Endothelial cell of umbilical vein (primary cell): ENCODE measurements around the gene OR1J1. TPM values are rescaled to one million over a fixed set of nuclear protein-coding genes. Genes with fewer than 3 reads are reported as not detected.

Experiments
- BruUV-seq: library from RNA; stranded (reverse); fragments of 400-500 nt; replicated peaks from 2 replicates; lab custom pipeline; 2021; lab: Mats Ljungman, UMichigan
- CTCF ChIA-PET: fragments of 300-600, 350-600 bp; sonication (Branson Sonifier 250); formaldehyde crosslinking; loops from one replicate; lab custom pipeline; 2021; ENCODE audit warnings: antibody characterized with exemption, inconsistent platforms; lab: Charles Lee
- POLR2A ChIA-PET: fragments of 300-600, 350-600 bp; sonication (Branson Sonifier 250); formaldehyde crosslinking; loops from one replicate; lab custom pipeline; 2021; ENCODE audit warnings: antibody characterized with exemption, inconsistent platforms; lab: Charles Lee
- DNase-seq: peaks from one replicate; pipeline ENCODE4 v3.0.0-alpha.2; 2011; ENCODE audit warnings: low read depth, low spot score
- FAIRE-seq: peaks from 2 replicates; lab custom pipeline; 2011; peaks lifted over from hg19 to GRCh38; lab: Jason Lieb, UNC
- H2AFZ ChIP-seq: 2 replicates; pipeline ENCODE4 v1.6.0; 2012; ENCODE audit warnings: low read depth, low read length, control low read depth, inconsistent platforms
- H3K27ac ChIP-seq: 2 replicates; pipeline ENCODE4 v1.5.1; 2011; ENCODE audit warnings: low read depth, mild to moderate bottlenecking, control low read depth, low read length, moderate library complexity; ENCODE audit not compliant: insufficient read depth
- H3K27me3 ChIP-seq, 2 experiments: 2 replicates each; pipeline versions ENCODE4 v1.6.0 to v1.6.1; 2011; ENCODE audit warnings: low read length in 2 of 2, mixed read lengths in 1 of 2; ENCODE audit not compliant: control insufficient read depth in 2 of 2, insufficient read depth in 2 of 2
- H3K36me3 ChIP-seq, 2 experiments: 2 replicates in 1 of 2; 3 replicates in 1 of 2; pipeline ENCODE4 v1.5.1; 2011; ENCODE audit warnings: low read length in 2 of 2, mild to moderate bottlenecking in 1 of 2, moderate library complexity in 1 of 2; ENCODE audit not compliant: control insufficient read depth in 2 of 2, insufficient read depth in 2 of 2; ENCODE audit errors: extremely low read depth in 1 of 2
- H3K4me1 ChIP-seq: 3 replicates; pipeline ENCODE4 v1.5.1; 2011; ENCODE audit warnings: mild to moderate bottlenecking, low read length; ENCODE audit not compliant: control insufficient read depth, insufficient read depth; ENCODE audit errors: extremely low read depth
- H3K4me2 ChIP-seq: 2 replicates; pipeline ENCODE4 v1.6.1; 2011; ENCODE audit warnings: low read length, control low read depth, mixed read lengths; ENCODE audit not compliant: insufficient read depth
- H3K4me3 ChIP-seq, 3 experiments: fragments of 200-600 bp in 1 of 3; sonication (generic), shearing (Covaris generic) in 1 of 3; replicated peaks in 1 of 3; 2 replicates each; pipeline ENCODE4 v1.5.1; 2011 to 2016; ENCODE audit warnings: control low read depth in 3 of 3, low read length in 3 of 3, mild to moderate bottlenecking in 2 of 3, inconsistent platforms in 1 of 3, low read depth in 1 of 3, moderate library complexity in 1 of 3; ENCODE audit not compliant: insufficient read depth in 1 of 3
- H3K79me2 ChIP-seq: 2 replicates; pipeline ENCODE4 v1.6.0; 2012; ENCODE audit warnings: low read length, inconsistent platforms; ENCODE audit not compliant: control insufficient read depth, insufficient read depth
- H3K9ac ChIP-seq: replicated peaks from 2 replicates; pipeline ENCODE3; 2011; ENCODE audit warnings: low read length, control low read depth; ENCODE audit not compliant: insufficient read depth; ENCODE audit errors: extremely low read depth
- H3K9me1 ChIP-seq: replicated peaks from 3 replicates; pipeline ENCODE4 v1.6.0; 2011; ENCODE audit warnings: mild to moderate bottlenecking, low read length; ENCODE audit not compliant: control insufficient read depth, insufficient read depth; ENCODE audit errors: extremely low read depth
- H3K9me3 ChIP-seq: replicated peaks from 2 replicates; pipeline ENCODE4 v1.5.1; 2012; ENCODE audit warnings: low read length, inconsistent platforms; ENCODE audit not compliant: control insufficient read depth, insufficient read depth
- H4K20me1 ChIP-seq: replicated peaks from 2 replicates; pipeline ENCODE3; 2011; ENCODE audit warnings: mild to moderate bottlenecking, low read length; ENCODE audit not compliant: control insufficient read depth, insufficient read depth; ENCODE audit errors: extremely low read depth
- EZH2 ChIP-seq: IDR thresholded peaks from 2 replicates; pipeline ENCODE4 v1.6.1; 2012; ENCODE audit warnings: borderline replicate concordance, low read depth, mild to moderate bottlenecking, moderate library complexity, low read length, inconsistent platforms; ENCODE audit not compliant: severe bottlenecking
- FOS ChIP-seq: IDR thresholded peaks from 2 replicates; pipeline ENCODE4 v1.6.1; 2011; ENCODE audit warnings: mild to moderate bottlenecking, low read length, moderate library complexity, borderline replicate concordance; ENCODE audit not compliant: insufficient read depth
- GATA2 ChIP-seq: IDR thresholded peaks from 2 replicates; pipeline ENCODE4 v1.7.0; 2011; ENCODE audit warnings: low read depth, mild to moderate bottlenecking, moderate library complexity, mixed read lengths, low read length; ENCODE audit not compliant: insufficient read length, insufficient read depth
- JUN ChIP-seq: IDR thresholded peaks from 2 replicates; pipeline ENCODE4 v1.6.1; 2011; ENCODE audit warnings: borderline replicate concordance, low read depth; ENCODE audit not compliant: insufficient read length, insufficient read depth
- MAX ChIP-seq: IDR thresholded peaks from 2 replicates; pipeline ENCODE4 v1.6.1; 2011; ENCODE audit not compliant: insufficient read depth, insufficient read length
- MYC ChIP-seq: IDR thresholded peaks from one replicate; pipeline ENCODE4 v1.6.1; 2011; ENCODE audit warnings: mild to moderate bottlenecking, low read depth, low read length
- POLR2A ChIP-seq: IDR thresholded peaks from 2 replicates; pipeline ENCODE4 v1.6.1; 2012; ENCODE audit warnings: low read depth, mild to moderate bottlenecking, control low read depth, low read length
- POLR2AphosphoS5 ChIP-seq: IDR thresholded peaks from 2 replicates; pipeline ENCODE4 v1.6.1; 2012; ENCODE audit warnings: low read depth, mild to moderate bottlenecking, control low read depth, low read length, moderate library complexity; ENCODE audit not compliant: insufficient read depth
- dilution Hi-C: fragments of 300-500 bp; cut with MboI; formaldehyde crosslinking; loops from one replicate; pipeline ENCODE4 v1.15.0; 2019; ENCODE audit warnings: low sequenced_read_pairs; ENCODE audit not compliant: extremely low pct_ligation_motif_present
- intact Hi-C: fragments of 100-400 bp; cut with micrococcal nuclease; formaldehyde crosslinking; loops from one replicate; pipeline ENCODE4 v1.10.0; 2022
- polyA plus RNA-seq, 4 experiments: library from polyadenylated mRNA; depleted of rRNA in 3 of 4; stranded (reverse) in 3 of 4; unstranded in 1 of 4; fragments of >200 nt; gene quantifications; 2 replicates each; pipeline versions ENCODE4 v1.2.1 to v1.2.3, GENCODE V29; 2011 to 2012; ENCODE audit warnings: missing spikeins in 1 of 4
- total RNA-seq: library from RNA; stranded (reverse); gene quantifications from 2 replicates; pipeline ENCODE4 v1.2.3, GENCODE V29; 2021
- TF ChIP-seq, protein P1 (sequence below), 2 donors: IDR thresholded peaks; 1 replicate in 1 of 2; 2 replicates in 1 of 2; pipeline ENCODE4 v1.5.1; 2011; ENCODE audit warnings: low read length in 2 of 2, mild to moderate bottlenecking in 2 of 2, moderate library complexity in 2 of 2, control low read depth in 1 of 2, inconsistent platforms in 1 of 2, low read depth in 1 of 2; ENCODE audit not compliant: insufficient read depth in 1 of 2; ENCODE audit errors: extremely low read depth in 1 of 2

OR1J1 gene
- total and polyA plus RNA-seq, 2 donors (not counting 3 experiments of a cell fraction or from before 2014, with no cell fraction given): not detected

DNA sequence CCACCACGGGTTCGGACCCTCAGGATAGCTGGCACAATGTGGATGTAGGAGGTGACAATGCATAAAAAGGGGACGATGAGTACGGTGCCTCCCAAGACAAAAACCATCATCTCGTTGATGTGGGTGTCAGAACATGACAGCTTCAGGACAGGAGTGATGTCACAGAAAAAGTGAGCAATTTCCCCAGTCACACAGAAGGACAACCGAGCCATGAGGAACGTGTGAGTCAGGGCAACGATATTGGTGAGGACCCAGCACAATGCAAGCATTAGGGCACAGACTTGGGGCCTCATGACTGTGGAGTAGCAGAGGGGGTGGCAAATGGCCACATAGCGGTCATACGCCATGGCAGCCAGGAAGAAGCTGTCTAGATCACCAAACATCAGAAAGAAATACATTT lies 48.9 kb upstream of the OR1J1 start:
- Histone ChIP-seq H3K4me1 (no peaks in the 10 kb centered on the region), H3K79me2 (no peaks in the 10 kb centered on the region), H3K9me1 (no peaks in the 10 kb centered on the region), H3K9me3 (no peaks in the 10 kb centered on the region), H3K4me3 (no peak overlapping the region), H4K20me1 (no peaks in the 10 kb centered on the region), H2AFZ (no peak overlapping the region), H3K36me3 (no peaks in the 10 kb centered on the region), H3K27me3 (peaks cover 2 to 8% of the 10 kb centered on the region in 2 experiments), H3K27ac (no peak overlapping the region), H3K4me2 (no peak overlapping the region), H3K9ac (no peak overlapping the region)
- dilution Hi-C loops (no loop called here), intact Hi-C loops (no loop called here)
- CTCF ChIA-PET: no interaction called here
- FAIRE-seq: no peak
- TF ChIP-seq JUN (no peak), MYC (no peak), POLR2AphosphoS5 (no peak), GATA2 (no peak), EZH2 (no peak), POLR2A (no peak), MAX (no peak), FOS (no peak)
- TF ChIP-seq, protein P1, sequence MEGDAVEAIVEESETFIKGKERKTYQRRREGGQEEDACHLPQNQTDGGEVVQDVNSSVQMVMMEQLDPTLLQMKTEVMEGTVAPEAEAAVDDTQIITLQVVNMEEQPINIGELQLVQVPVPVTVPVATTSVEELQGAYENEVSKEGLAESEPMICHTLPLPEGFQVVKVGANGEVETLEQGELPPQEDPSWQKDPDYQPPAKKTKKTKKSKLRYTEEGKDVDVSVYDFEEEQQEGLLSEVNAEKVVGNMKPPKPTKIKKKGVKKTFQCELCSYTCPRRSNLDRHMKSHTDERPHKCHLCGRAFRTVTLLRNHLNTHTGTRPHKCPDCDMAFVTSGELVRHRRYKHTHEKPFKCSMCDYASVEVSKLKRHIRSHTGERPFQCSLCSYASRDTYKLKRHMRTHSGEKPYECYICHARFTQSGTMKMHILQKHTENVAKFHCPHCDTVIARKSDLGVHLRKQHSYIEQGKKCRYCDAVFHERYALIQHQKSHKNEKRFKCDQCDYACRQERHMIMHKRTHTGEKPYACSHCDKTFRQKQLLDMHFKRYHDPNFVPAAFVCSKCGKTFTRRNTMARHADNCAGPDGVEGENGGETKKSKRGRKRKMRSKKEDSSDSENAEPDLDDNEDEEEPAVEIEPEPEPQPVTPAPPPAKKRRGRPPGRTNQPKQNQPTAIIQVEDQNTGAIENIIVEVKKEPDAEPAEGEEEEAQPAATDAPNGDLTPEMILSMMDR (IDR thresholded peaks at IDR 0.05; ENCODE audit: extremely low read depth in 1 of 2, insufficient read depth in 1 of 2, low read depth in 1 of 2, low read length in 2 of 2): no peak
- DNase-seq: no peak
- BruUV-seq: no TSS peak
- POLR2A ChIA-PET: no interaction called here
